Globus pallidus (tissue), 1 donor: ENCODE results near the gene SF3A2.
A peak's percentile ranks its signal among the peaks of the same experiment; 100 is the strongest.
"Not testable (repeated sequence)": the region's sequence is repeated elsewhere in the genome, so short reads cannot be mapped to it uniquely, and the experiment has no call there.

Source experiments
- DNase-seq: peaks from one replicate; pipeline ENCODE4 v3.0.0-alpha.2; 2015; ENCODE audit warnings: low spot score

SF3A2 gene, protein sequence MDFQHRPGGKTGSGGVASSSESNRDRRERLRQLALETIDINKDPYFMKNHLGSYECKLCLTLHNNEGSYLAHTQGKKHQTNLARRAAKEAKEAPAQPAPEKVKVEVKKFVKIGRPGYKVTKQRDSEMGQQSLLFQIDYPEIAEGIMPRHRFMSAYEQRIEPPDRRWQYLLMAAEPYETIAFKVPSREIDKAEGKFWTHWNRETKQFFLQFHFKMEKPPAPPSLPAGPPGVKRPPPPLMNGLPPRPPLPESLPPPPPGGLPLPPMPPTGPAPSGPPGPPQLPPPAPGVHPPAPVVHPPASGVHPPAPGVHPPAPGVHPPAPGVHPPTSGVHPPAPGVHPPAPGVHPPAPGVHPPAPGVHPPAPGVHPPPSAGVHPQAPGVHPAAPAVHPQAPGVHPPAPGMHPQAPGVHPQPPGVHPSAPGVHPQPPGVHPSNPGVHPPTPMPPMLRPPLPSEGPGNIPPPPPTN

DNA sequence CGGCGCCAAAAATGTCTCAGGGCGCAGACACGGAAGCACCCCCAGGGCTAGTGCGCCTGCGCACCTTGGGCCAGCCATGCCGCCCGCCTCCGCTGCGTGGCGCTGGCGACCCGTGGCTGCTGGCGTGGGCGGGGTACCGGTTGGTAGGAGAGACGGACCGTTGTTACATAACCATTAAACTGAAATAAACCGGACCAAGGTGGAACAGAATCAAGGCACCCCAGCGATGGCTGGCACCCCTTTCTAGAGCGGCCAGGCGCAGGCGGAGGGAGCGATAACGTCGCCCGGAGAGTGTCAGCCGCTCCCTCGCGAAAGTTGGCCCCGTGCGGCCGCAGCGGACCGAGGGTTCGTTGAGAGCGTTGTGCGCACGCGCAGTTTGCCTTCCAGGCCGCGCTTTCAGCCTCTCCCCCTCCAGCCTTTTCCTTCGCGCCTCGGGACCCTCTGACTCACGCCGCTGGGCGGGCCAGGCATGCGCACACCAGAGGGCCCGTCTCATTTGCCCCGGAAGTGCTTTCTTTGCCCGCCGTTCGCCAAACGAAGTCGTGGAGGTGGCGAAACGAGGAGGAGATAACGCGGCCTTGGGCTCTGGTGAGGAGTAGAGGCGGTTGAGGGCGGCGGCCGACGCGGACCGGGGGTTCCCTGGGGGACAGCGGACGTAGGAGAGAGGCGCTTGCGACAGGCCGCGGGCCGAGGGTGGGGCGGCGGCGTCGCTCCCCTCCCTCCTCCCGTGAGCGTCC, at the start of gene SF3A2, which contains the start of gene PLEKHJ1:
SF3A2 (plus strand) TSS at position 511 of the 737 bp plus-strand sequence. CDS start 6,595 bp downstream, outside the sequence.
PLEKHJ1 (minus strand) TSS at position 16 of the 737 bp plus-strand sequence. CDS start 81 bp downstream, outside the sequence.
- peak; percentile 95 for DNase-seq

DNA sequence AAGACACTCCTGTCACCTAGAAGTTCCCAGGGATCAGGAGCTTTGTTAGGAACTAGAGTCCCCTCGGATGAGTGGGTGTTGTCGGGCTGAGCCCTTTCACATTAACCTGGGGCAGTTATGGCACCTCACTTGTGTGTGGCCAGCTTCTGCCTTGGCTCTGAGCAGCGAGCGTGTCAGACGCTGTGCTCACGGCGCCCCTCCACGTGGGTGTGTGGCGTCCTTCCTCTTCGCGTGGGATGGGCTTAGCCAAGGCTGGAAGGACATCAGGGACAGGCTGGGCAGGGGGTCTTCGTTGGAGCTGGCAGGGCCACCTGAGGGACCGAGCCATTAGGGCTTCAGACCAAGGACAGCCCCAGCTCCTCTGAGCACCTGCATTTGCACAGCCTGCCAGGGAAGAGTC, 49.5 kb upstream of the SF3A2 start:
- DNase-seq = no peak

DNA sequence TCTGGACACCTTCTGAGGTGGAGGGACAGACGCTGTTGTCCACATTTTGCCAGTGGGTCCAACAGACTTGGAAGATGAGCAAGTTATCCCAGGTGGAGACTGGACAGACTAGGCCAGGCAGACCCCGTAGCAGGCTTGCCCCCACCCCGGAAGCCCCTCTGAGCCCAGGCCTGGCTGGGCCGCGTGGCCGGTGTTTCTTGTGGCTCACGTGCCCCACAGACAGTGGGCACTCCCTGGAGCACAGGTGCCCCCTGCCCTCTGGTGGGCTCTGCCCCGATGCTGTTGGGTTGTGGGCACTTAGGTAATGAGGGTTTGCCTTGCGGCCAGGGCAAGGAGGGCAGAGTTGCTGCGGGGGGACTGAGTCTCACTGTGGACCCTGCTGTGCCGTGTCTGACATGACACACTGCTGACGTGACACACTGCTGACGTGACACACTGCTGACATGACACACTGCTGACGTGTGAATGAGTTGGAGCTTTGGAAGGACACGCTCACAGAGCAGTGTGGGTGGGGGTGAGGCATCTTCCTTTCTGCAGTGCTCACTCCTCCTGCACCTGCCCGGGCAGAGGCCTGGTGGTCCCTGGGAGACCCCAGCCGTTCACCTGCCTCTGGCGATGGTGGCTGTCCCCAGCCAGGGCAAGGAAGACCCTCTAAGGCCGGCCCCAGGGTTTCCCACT, 47.8 kb upstream of the SF3A2 start:
- DNase-seq = no peak

DNA sequence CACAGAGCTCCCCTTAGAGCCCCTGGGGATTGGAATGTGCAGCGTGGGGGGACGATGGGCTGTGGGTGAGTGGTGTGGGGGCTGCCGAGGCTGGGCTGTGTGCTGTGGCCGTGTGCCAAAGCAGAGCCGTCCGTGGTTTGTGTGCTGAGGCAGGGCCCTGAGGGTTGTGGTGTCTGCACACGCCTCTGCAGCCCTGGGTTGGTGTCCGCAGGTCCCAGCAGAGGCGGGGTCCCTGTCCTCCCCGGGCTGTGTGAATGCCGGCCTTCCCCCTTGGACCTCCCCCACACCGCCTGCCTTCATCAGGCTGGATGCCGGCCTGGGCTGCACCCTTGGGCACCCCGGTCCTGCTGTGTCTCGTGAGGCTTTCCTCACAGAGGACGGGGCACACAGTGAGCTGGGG, 46.7 kb upstream of the SF3A2 start:
- no peak for DNase-seq

DNA sequence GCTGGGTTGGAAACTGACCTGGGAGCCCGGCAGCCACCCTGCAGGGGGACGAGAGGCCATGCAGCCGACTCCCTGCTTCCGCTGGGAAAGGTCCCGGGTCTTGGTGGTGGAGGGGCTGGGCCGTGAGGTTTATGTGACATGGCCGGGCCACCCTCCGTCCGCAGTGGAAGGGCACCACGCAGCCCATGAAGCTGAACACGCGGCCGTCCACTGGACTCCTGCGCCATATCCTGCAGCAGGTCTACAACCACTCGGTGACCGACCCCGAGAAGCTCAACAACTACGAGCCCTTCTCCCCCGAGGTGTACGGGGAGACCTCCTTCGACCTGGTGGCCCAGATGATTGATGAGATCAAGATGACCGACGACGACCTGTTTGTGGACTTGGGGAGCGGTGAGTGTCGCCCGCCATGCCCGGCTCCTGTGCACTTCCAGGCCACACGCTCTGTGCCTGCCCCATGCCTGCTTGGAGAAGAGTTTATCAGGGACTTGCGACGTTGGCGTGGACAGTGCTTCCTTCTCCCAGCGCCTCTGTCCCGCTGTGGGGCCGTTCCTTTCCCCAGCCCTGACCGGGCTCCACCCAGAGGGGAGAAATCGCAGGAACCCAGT, 45.7 kb upstream of the SF3A2 start:
- no peak for DNase-seq

DNA sequence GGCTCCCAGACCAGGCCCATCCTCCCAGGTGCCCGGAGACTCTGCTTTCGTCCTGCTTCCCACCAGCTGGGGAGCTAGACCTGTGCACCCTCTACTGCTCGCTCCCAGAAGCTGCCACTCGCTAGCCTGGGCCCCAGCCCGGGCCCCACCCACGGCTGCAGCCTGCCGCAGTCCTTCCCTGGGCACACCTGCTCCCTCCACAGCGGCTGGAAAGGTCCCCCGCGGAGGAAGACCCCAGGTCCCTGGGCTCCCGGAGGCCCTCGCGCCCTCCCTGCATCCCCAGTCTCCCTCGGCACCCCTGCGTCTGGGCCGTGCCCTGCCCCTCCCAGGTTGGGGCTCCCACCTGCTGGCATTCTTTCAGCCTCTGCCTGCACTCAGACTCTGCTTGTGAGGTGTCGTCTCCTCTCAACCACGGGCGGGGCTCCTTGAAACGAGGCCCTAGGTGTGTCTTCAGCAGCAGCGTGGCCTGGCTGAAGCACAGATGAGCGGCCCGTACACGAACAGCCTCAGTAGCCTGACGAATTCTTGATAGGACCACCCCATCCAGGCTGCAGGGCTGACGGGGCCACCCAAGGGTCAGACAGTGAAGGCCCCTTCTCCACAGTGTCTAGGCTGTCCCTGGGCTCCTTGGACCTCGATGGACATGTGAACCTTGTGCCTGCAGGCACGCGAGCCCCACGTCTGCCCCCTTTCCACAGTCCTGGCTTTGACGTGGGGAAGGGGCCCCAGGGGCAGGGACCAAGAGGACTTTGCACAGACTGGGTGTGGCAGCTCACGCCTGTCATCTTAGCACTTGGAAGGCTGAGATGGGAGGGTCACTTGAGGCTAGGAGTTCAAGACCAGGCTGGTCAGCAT, 44.9 kb upstream of the SF3A2 start:
- no peak for DNase-seq

DNA sequence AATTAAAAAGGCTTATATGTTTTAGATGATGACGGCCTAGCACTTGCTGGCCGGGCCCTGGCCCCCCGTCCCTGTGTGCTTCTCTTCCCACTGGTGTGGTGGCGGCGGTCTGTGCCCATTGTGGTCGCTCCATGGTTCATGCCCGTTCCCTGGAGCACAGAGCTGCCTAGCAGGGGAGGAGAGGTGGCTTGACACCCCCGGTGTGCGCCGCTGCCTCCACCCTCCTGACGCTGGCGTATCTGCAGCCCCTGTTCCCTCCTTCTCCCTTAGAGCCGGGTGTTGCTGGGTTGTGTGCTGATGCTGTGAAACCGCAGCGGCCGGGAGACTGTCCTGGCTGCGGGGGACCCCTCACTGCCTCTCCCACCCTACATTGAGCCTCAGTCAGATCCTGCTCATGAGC, 43.8 kb upstream of the SF3A2 start:
- no peak for DNase-seq

DNA sequence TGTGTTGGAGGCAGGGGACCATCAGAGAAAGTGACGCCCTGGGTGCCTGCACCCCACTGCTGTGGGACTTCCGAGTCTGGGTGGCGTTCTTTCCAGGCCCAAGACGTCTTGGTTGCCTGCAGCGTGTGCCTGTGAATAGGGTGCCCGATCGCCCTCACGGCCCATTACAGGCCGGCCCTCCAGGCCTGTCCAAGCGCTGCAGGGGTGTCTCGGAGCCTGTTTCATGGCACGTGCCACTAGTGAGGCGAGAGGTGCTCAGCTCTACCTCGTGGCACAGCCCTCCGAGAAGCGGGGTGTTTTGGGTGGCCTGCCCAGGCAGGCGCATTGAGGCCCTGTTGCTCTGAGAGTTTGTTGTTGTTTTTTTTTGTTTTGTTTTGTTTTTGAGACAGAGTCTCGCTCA, 42.8 kb upstream of the SF3A2 start:
- no peak for DNase-seq

DNA sequence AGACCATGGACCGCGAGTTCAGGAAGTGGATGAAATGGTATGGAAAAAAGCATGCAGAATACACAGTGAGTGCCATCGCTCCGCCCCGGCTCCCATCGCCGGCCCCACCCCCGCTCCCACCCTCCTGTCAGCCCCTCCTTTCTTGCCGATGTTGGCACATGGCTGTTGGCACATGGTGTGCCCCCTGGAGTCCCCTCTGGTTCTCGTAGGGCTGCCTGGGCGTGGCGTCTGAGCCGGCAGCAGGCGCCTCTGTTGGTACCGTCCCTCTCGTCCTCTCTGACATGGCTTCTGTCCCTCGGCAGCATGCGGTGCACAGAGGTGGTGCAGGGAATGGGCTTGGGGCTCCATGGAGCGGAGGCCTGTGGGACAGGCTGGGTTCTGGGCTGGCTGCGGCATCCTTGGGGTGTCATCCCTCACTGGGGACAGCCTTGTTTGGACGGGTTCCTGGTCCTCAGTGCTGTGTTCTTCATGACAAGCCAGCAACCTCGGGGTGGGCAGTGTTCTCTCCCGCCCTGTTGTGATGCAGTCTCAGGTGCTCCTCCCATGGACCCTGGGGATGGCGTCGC, 42.0 kb upstream of the SF3A2 start:
- DNase-seq = no peak

DNA sequence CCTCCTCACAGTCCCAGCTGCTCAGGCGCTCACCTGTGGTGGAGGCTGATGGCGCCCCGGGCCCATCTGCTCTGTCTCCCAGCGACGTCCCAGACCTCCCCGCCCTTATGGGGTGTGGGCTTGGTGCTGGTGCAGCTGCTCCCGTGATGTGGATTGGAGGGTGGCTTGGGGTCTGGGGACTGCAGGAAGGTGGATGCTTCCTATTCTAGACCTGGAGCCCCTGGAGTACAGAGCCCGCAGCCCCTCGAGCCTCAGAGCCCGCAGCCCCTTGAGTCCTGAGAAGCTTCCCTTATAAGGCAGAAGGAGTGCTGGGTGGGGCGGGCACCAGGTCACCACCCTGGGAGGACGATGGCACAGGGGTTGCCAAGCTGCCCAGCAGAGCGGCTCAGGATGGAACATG, 41.3 kb upstream of the SF3A2 start:
- DNase-seq = no peak

DNA sequence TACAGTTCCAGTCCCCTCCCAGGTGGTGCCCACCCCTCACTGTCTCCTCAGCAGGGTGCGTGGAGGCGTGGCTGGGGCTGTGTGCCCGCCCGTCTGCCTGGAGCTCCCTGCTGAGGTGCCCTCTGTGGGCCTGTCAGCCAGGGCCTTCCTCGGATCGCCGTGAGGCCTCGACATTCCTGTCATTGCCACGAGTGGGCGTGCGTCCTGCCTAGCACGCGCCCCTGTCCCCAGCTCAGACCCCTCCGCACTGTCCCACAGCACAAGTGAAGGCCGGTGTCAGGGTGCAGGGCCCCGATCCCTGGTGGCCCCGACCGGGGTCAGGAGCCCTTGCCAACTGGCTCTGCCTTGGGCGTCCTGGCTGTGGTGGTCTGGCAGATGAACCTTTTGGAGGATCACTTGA, 40.7 kb upstream of the SF3A2 start:
- DNase-seq = no peak

DNA sequence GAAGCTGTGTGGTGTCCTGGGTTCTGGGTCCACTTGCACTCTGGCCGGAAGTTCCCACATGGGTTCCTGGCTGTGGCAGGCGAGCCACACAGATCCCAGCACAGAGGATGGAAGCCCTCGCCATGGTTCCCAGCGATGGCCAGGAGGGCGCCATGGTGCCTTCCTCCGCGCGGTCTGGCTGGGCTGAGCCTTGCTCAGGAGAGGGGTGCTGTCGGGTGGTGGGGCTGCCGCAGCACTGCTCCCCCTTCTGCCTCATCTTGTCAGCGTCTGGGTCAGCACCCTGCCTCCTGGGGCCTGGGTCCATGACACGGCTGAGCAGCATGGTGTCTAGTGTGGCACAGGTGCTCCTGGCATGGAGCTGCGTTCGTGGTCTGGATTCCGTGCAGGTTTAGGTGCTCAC, 39.4 kb upstream of the SF3A2 start:
- no peak for DNase-seq

DNA sequence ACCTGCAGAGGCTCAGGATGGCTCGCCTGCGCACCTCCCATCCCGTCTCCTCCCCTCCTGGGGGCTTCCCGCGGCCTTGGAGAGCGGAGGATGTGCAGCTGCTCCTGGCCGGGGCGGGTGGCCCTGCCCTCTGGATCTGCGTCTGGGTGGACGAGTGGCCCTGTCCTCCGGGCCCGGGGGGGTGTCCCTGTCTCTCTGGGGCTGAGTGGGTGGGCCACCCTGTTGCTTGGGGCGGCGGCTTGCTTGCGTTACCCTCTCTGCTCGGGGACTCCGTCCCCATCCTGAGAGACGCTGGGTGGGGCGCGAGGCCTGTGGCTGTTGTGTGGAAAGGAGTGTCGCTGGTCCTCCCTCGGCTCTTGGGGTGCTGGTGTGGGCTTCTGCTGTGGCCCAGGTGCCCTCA, 38.3 kb upstream of the SF3A2 start:
- DNase-seq = no peak

DNA sequence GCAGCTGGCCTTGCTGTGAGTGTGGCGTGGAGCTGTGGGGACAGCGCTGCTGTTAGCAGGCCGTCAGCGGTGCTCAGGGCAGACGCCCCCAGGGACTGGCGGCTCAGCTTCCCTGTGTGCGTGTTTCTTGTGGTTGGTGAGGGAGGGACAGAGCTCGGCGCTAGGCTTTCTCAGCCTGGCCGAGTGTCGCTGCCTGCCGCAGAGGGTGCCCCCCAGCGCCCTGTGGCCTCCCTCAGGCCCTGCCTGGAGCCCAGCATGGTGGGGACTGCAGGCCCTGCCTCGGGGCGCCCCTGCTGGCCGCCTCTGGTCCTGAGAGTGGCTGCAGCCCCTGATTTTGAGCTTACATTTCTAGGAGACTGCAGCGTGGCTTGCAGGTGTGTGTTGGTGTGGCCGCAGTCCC, 37.4 kb upstream of the SF3A2 start:
- no peak for DNase-seq

DNA sequence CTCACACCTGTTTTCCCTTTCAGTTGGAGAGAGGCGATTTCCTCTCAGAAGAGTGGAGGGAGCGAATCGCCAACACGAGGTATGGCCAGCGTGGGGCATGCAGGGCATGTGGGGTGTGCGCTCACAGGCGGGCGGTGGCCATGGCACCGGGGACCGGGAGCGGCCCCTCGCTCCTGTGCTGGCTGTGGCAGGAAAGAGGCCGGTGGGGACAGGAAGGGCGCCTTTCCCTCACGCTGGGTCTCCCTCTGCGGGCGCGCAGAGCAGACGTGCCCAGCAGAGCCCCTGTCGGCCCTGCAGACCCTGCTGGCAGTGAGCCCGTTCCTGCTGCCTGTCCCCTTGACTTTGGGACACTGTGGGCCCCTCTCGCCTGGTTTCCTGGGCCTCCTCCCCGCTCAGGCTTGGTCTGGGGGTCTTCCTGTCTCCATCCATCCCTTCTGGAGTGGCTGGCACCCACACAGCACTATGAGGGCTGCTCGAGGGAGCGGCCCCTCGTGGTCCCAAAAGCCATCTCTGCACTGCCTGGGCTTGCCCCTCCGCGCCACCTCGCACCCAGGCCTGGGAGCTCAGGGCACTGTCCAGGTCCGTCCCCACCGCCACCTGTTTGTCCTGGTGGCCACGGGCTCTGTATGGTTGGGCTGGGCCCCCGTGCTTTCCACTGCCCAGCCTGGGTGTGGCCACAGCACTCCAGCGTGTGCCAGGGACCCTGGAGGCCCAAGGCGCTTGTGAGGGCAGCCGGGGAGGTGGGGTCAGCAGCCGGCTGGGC, 36.6 kb upstream of the SF3A2 start:
- DNase-seq = no peak

DNA sequence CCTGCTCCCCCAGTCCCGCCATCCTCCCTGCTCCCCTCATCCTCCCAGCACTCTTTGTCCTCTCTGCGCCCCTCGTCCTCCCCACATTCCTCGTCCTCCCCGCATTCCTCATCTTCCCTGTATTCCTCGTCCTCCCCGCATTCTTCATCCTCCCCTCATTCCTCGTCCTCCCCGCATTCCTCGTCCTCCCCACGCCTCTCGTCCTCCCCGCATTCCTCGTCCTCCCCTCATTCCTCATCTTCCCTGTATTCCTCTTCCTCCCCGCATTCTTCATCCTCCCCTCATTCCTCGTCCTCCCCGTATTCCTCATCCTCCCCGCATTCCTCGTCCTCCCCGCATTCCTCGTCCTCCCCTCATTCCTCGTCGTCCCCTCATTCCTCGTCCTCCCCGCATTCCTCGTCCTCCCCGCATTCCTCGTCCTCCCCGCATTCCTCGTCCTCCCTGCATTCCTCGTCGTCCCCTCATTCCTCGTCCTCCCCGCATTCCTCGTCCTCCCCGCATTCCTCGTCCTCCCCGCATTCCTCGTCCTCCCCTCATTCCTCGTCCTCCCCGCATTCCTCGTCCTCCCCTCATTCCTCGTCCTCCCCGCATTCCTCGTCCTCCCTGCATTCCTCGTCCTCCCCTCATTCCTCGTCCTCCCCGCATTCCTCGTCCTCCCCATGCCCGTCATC, 35.9 kb upstream of the SF3A2 start:
- not testable (repeated sequence) for DNase-seq

DNA sequence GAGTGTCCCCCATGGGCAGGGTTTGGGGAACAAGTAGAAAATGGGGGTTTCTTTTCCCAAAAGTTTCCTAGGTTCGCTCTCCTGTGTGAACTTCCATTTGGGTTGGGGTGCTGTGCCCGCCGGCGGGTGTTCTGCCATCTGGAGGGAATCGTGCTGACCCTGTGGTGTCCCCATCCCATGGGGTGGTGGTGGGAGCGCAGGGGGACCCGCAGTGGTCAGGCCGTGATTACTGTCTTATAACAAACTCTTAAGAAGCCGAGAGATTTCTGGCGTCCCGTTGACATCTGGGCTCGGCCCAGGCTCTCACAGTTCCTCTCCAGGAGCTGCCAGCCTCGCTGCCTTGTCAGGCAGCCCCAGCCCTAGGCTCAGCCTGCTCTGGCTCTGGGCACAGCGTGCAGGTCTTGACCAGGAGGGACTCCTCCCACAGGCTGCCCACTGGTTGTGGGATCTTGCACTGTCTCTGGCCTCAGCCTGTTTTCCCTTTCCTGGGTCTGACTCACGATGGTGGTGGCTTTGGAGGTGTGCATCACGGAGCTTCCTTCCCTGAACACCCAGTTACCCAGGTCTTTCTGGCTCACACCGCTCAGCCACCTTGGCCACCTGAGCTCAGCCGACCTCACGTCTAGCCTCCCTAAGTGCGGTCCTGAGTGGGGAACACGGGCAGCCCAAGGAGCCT, 35.0 kb upstream of the SF3A2 start:
- no peak for DNase-seq

DNA sequence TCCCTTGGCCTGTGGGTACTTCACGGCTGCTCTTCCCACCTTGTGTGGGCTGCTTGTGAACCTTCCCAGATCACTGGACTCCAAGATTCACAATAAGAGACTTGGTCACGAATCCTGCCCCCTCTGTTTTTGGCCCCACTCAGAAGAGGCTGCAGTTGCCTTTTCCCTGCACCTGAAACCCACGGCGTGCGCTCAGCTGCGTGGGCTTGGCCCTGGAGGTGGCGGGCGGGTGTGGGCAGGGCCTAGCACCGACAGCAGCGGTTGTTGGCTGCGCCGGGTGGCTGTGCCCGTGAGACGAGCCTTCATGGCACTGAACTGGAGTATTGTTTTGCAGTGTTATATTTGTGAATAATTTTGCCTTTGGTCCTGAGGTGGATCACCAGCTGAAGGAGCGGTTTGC, 34.3 kb upstream of the SF3A2 start:
- no peak for DNase-seq

DNA sequence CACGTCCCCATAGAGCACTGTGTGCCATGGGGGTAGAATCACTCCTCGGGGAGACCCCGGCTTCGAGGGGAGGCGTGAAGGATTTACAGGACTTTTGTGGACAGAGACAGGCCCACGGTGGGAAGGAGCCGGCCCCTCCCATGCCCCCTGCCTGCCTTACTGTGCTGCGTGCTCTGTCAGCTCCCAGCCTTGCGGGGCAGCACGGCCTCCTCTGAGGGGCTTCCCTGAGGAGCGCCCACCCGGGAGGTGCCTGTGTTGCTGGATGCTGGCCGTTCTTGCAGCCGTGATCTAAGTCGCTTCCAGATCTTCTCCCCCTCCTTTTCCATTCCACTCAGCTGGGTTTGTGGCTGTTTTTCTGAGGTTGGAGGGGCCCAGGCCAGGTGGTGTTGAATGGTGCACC, 29.6 kb upstream of the SF3A2 start:
- no peak for DNase-seq
